HCT116 (cell line): ENCODE results near the gene FBXO8. TPM values are rescaled to one million over a fixed set of nuclear protein-coding genes. Genes with fewer than 3 reads are reported as not detected.

Experiments
- ATAC-seq: fragments of 200-7000 bp; cut with Tn5 transposase; 2 replicates; pipeline ENCODE4 v1.9.1; 2020; ENCODE audit warnings: mild to moderate bottlenecking, moderate library complexity
- BruUV-seq: library from RNA; stranded (reverse); fragments of 400-500 nt; replicated peaks from 2 replicates; lab custom pipeline; 2021; lab: Mats Ljungman, UMichigan
- CTCF ChIA-PET: fragments of 300-600 bp; sonication (Branson Sonifier 250); formaldehyde crosslinking; loops from one replicate; lab custom pipeline; 2021; ENCODE audit warnings: antibody characterized with exemption; lab: Charles Lee
- POLR2A ChIA-PET: fragments of 300-600, 350-600 bp; sonication (Branson Sonifier 250); formaldehyde crosslinking; loops from one replicate; lab custom pipeline; 2021; ENCODE audit warnings: antibody characterized with exemption; lab: Charles Lee
- RAD21 ChIA-PET, 2 experiments: fragments of 300-600 bp; sonication (Branson Sonifier 250); formaldehyde crosslinking; loops; one replicate each; lab custom pipeline; 2023; ENCODE audit warnings: low total read pairs in 2 of 2; ENCODE audit not compliant: uncharacterized antibody in 2 of 2, unreplicated experiment in 2 of 2, low non-redundant PET in 1 of 2; lab: Charles Lee
- DNase-seq: peaks from one replicate; pipeline ENCODE4 v3.0.0-alpha.2; 2010; ENCODE audit warnings: low read depth, low spot score
- H2AFZ ChIP-seq: fragments of 200-600 bp; shearing (Covaris generic), sonication (generic); 2 replicates; pipeline ENCODE4 v1.6.1; 2017; ENCODE audit warnings: low read depth, mixed run types, mixed read lengths, antibody characterized with exemption, low read length; ENCODE audit not compliant: poor library complexity, severe bottlenecking
- H3K27ac ChIP-seq: 2 replicates; pipeline ENCODE4 v1.5.1; 2012; ENCODE audit warnings: low read depth, low read length
- H3K27me3 ChIP-seq: fragments of 200-600 bp; sonication (generic); 2 replicates; pipeline ENCODE4 v1.6.1; 2016; ENCODE audit warnings: mixed run types, low read length, mixed read lengths; ENCODE audit not compliant: insufficient read depth
- H3K36me3 ChIP-seq, 2 experiments: fragments of 200-500 bp in 1 of 2; fragments of 200-600 bp in 1 of 2; sonication (Bioruptor generic) in 1 of 2; sonication (generic) in 1 of 2; 2 replicates each; pipeline versions ENCODE4 v1.5.1 to v1.6.1; 2014 to 2016; ENCODE audit warnings: low read length in 2 of 2, inconsistent platforms in 1 of 2, mixed read lengths in 1 of 2, mixed run types in 1 of 2; ENCODE audit not compliant: insufficient read depth in 2 of 2, control insufficient read depth in 1 of 2
- H3K4me1 ChIP-seq, 2 experiments: fragments of 200-600 bp in 1 of 2; sonication (generic) in 1 of 2; 2 replicates each; pipeline versions ENCODE4 v1.5.1 to v1.6.1; 2012 to 2017; ENCODE audit warnings: low read length in 2 of 2, inconsistent platforms in 1 of 2, mild to moderate bottlenecking in 1 of 2, mixed read lengths in 1 of 2, mixed run types in 1 of 2, moderate library complexity in 1 of 2; ENCODE audit not compliant: insufficient read depth in 2 of 2, control insufficient read depth in 1 of 2
- H3K4me2 ChIP-seq: fragments of 200-600 bp; sonication (generic); 2 replicates; pipeline ENCODE4 v1.6.1; 2017; ENCODE audit warnings: mixed run types, low read length, mixed read lengths
- H3K4me3 ChIP-seq, 2 experiments: fragments of 200-600 bp in 1 of 2; sonication (generic) in 1 of 2; replicated peaks in 1 of 2; 2 replicates each; pipeline ENCODE4 v1.5.1; 2011 to 2016; ENCODE audit warnings: low read length in 2 of 2, control low read depth in 1 of 2, low read depth in 1 of 2, mild to moderate bottlenecking in 1 of 2, mixed read lengths in 1 of 2, mixed run types in 1 of 2
- H3K79me2 ChIP-seq: fragments of 200-600 bp; sonication (generic); 2 replicates; pipeline ENCODE4 v1.6.1; 2017; ENCODE audit warnings: mild to moderate bottlenecking, mixed run types, low read length, moderate library complexity, mixed read lengths; ENCODE audit not compliant: insufficient read depth
- H3K9ac ChIP-seq: fragments of 200-600 bp; sonication (generic); 2 replicates; pipeline ENCODE4 v1.6.1; 2016; ENCODE audit warnings: low read length, mixed read lengths
- H3K9me2 ChIP-seq: fragments of 200-600 bp; sonication (generic), shearing (Covaris generic); 2 replicates; pipeline ENCODE4 v1.6.1; 2017; ENCODE audit warnings: mixed run types, mild to moderate bottlenecking, moderate library complexity; ENCODE audit not compliant: insufficient read depth
- H3K9me3 ChIP-seq, 2 experiments: fragments of 200-500 bp in 1 of 2; fragments of 200-600 bp in 1 of 2; sonication (Bioruptor generic) in 1 of 2; sonication (generic) in 1 of 2; 2 replicates each; pipeline ENCODE4 v1.6.1; 2014 to 2017; ENCODE audit warnings: low read length in 2 of 2, mixed read lengths in 2 of 2, inconsistent platforms in 1 of 2, low read depth in 1 of 2, mild to moderate bottlenecking in 1 of 2, mixed run types in 1 of 2, moderate library complexity in 1 of 2; ENCODE audit not compliant: control insufficient read depth in 1 of 2, insufficient read depth in 1 of 2
- H4K20me1 ChIP-seq: fragments of 200-600 bp; sonication (generic), shearing (Covaris generic); 2 replicates; pipeline ENCODE4 v1.6.1; 2017; ENCODE audit warnings: mixed run types, mild to moderate bottlenecking, moderate library complexity; ENCODE audit not compliant: insufficient read depth
- ATF3 ChIP-seq: IDR thresholded peaks from 2 replicates; pipeline ENCODE4 v1.6.1; 2012
- CBX3 ChIP-seq: IDR thresholded peaks from 2 replicates; pipeline ENCODE4 v1.6.1; 2012; ENCODE audit warnings: low read depth
- CTCF ChIP-seq, 3 experiments: fragments of 200-600 bp in 1 of 3; sonication (generic) in 1 of 3; IDR thresholded peaks in 2 of 3; conservative IDR thresholded peaks in 1 of 3; 2 replicates each; pipeline ENCODE4 v1.5.1; 2012 to 2017; ENCODE audit warnings: low read depth in 2 of 3, low read length in 2 of 3, antibody characterized with exemption in 1 of 3, borderline replicate concordance in 1 of 3, control low read depth in 1 of 3, mild to moderate bottlenecking in 1 of 3, mixed read lengths in 1 of 3, mixed run types in 1 of 3, moderate library complexity in 1 of 3; ENCODE audit not compliant: insufficient read depth in 1 of 3
- EGR1 ChIP-seq: IDR thresholded peaks from 2 replicates; pipeline ENCODE4 v1.6.1; 2012; ENCODE audit warnings: low read depth
- ELF1 ChIP-seq: IDR thresholded peaks from 2 replicates; pipeline ENCODE4 v1.6.1; 2012; ENCODE audit warnings: low read depth, borderline replicate concordance
- EZH2phosphoT487 ChIP-seq: fragments of 200-600 bp; IDR thresholded peaks from 2 replicates; pipeline ENCODE4 v1.6.1; 2018; ENCODE audit warnings: antibody characterized with exemption, borderline replicate concordance
- FOSL1 ChIP-seq: IDR thresholded peaks from 2 replicates; pipeline ENCODE4 v1.6.1; 2012; ENCODE audit warnings: low read depth
- JUND ChIP-seq: IDR thresholded peaks from 2 replicates; pipeline ENCODE4 v1.6.1; 2012
- MAX ChIP-seq: IDR thresholded peaks from 2 replicates; pipeline ENCODE4 v1.6.1; 2012
- POLR2AphosphoS5 ChIP-seq: IDR thresholded peaks from 2 replicates; pipeline ENCODE4 v1.6.1; 2011; ENCODE audit warnings: mild to moderate bottlenecking, low read depth, low read length, moderate library complexity
- REST ChIP-seq: IDR thresholded peaks from 2 replicates; pipeline ENCODE4 v1.6.1; 2012; ENCODE audit warnings: low read depth
- SIN3A ChIP-seq: IDR thresholded peaks from 2 replicates; pipeline ENCODE4 v1.6.1; 2012; ENCODE audit warnings: low read depth
- TCF7L2 ChIP-seq: IDR thresholded peaks from 2 replicates; pipeline ENCODE4 v1.7.0; 2011; ENCODE audit warnings: borderline replicate concordance, inconsistent platforms; ENCODE audit not compliant: insufficient read depth, insufficient read length; ENCODE audit errors: extremely low read depth
- intact Hi-C: fragments of 100-400 bp; cut with micrococcal nuclease; formaldehyde crosslinking; loops from 2 replicates; pipeline ENCODE4 v1.10.0; 2022
- total RNA-seq: library from RNA; stranded (reverse); gene quantifications from one replicate; pipeline ENCODE4 v1.2.1, GENCODE V29; 2021; ENCODE audit not compliant: unreplicated experiment

Gene FBXO8
- total RNA-seq, 1 experiment from 2014 or later: 13.0 TPM

- Histone ChIP-seq H3K27ac (no peak overlapping the region), H3K9me2 (no peaks in the 10 kb centered on the region), H3K4me3 (no peak overlapping the region), H3K9ac (no peak overlapping the region), H3K79me2 (no peaks in the 10 kb centered on the region), H2AFZ (no peak overlapping the region), H3K9me3 (no peaks in the 10 kb centered on the region), H3K27me3 (no peaks in the 10 kb centered on the region), H3K36me3 (no peaks in the 10 kb centered on the region), H3K4me2 (no peak overlapping the region), H4K20me1 (no peaks in the 10 kb centered on the region), H3K4me1 (no peaks in the 10 kb centered on the region)
- intact Hi-C loops: no loop called here
- POLR2A ChIA-PET: no interaction called here
- no peak for TF ChIP-seq CTCF (IDR thresholded peaks at IDR 0.05 in 2 of 3, conservative IDR thresholded peaks at IDR 0.05 in 1 of 3; ENCODE audit: borderline replicate concordance in 1 of 3, insufficient read depth in 1 of 3, low read depth in 2 of 3, low read length in 2 of 3)
- no peak for TF ChIP-seq TCF7L2
- TF ChIP-seq MAX: no peak
- no peak for TF ChIP-seq POLR2AphosphoS5
- TF ChIP-seq ELF1: no peak
- TF ChIP-seq SIN3A: no peak
- no peak for TF ChIP-seq EGR1
- no peak for TF ChIP-seq REST
- TF ChIP-seq CBX3: no peak
- no peak for TF ChIP-seq FOSL1
- no peak for TF ChIP-seq JUND
- no peak for TF ChIP-seq ATF3
- no peak for TF ChIP-seq EZH2phosphoT487
- CTCF ChIA-PET: no interaction called here
- RAD21 ChIA-PET: no interaction called here
- no peak for ATAC-seq
- BruUV-seq: no TSS peak
- no peak for DNase-seq
Measured at GRCh38 chr4:174324725-174325124, 41.3 kb upstream of the FBXO8 start.
